ENCODE results near the gene AKAP13. TPM values are rescaled to one million over a fixed set of nuclear protein-coding genes. Genes with fewer than 3 reads are reported as not detected.

AKAP13 gene
- polyA plus RNA-seq, 4 donors: 39.4 to 71.6 (median 58.5) TPM

GRCh38 chr15:85770096-85771041 lies 390.0 kb downstream of the AKAP13 start:
- DNase-seq (no peak), FAIRE-seq (no peak)
- H3K27ac ChIP-seq (ENCODE audit: low read depth in 1 of 3, low read length in 2 of 3): no peak overlapping the region
- H3K27me3 ChIP-seq (ENCODE audit: control insufficient read depth in 3 of 3, insufficient read depth in 3 of 3, low read length in 3 of 3): no peaks in the 10 kb centered on the region
- peaks cover 0 to 8% of the 10 kb centered on the region in 2 donors for H3K9me3 ChIP-seq (ENCODE audit: control insufficient read depth in 2 of 2, insufficient read depth in 1 of 2, low read depth in 1 of 2, low read length in 1 of 2)
- 91 to 92% (median 92%) methylated on average over 21 of the region's 21 CpGs for WGBS, 3 donors
- peaks cover 0 to 3% (median 0%) of the 10 kb centered on the region in 3 donors for H3K4me1 ChIP-seq (ENCODE audit: control insufficient read depth in 3 of 3, insufficient read depth in 2 of 3, low read depth in 1 of 3, low read length in 2 of 3)
- H3K36me3 ChIP-seq (ENCODE audit: control insufficient read depth in 3 of 3, insufficient read depth in 2 of 3, low read depth in 1 of 3, low read length in 3 of 3): peaks cover 0 to 22% (median 0%) of the 10 kb centered on the region in 3 donors
- no peak overlapping the region for H3K4me3 ChIP-seq (ENCODE audit: low read depth in 1 of 3, low read length in 3 of 3)

DNA sequence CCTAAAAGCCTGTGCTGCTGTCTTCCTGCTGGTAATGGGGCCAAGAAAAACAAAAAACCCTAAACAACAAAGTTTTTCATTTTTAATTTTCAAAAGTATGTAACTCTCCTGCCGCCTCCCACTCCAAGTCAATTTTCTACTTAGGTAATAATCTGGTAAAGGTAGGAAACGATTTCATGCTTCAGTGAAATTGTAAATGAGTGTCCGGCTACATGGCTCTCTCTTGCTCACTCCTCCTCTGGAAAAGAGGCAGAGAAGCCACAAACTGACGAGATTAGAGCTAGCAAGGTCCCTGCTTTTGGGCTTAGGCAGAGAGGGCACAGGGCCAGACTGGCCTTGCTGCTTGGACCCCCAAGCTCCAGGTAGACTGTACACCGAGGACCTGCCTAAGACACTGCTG lies 390.9 kb downstream of the AKAP13 start:
- DNase-seq (no peak), FAIRE-seq (no peak)
- peaks cover 0 to 3% (median 0%) of the 10 kb centered on the region in 3 donors for H3K4me1 ChIP-seq (ENCODE audit: control insufficient read depth in 3 of 3, insufficient read depth in 2 of 3, low read depth in 1 of 3, low read length in 2 of 3)
- H3K4me3 ChIP-seq (ENCODE audit: low read depth in 1 of 3, low read length in 3 of 3): no peak overlapping the region
- H3K27ac ChIP-seq (ENCODE audit: low read depth in 1 of 3, low read length in 2 of 3): peak overlapping the region in 1 of 3 donors; percentile 41
- H3K36me3 ChIP-seq (ENCODE audit: control insufficient read depth in 3 of 3, insufficient read depth in 2 of 3, low read depth in 1 of 3, low read length in 3 of 3): peaks cover 0 to 22% (median 0%) of the 10 kb centered on the region in 3 donors
- 78 to 88% (median 79%) methylated on average over 5 of the region's 5 CpGs for WGBS, 3 donors
- peaks cover 0 to 8% of the 10 kb centered on the region in 2 donors for H3K9me3 ChIP-seq (ENCODE audit: control insufficient read depth in 2 of 2, insufficient read depth in 1 of 2, low read depth in 1 of 2, low read length in 1 of 2)
- H3K27me3 ChIP-seq (ENCODE audit: control insufficient read depth in 3 of 3, insufficient read depth in 3 of 3, low read length in 3 of 3): no peaks in the 10 kb centered on the region

- Histone ChIP-seq H3K4me3 (ENCODE audit: low read depth in 1 of 3, low read length in 3 of 3) (no peak overlapping the region), H3K27ac (ENCODE audit: low read depth in 1 of 3, low read length in 2 of 3) (peak overlapping the region in 1 of 3 donors; percentile 63), H3K9me3 (ENCODE audit: control insufficient read depth in 2 of 2, insufficient read depth in 1 of 2, low read depth in 1 of 2, low read length in 1 of 2) (peaks cover 0 to 8% of the 10 kb centered on the region in 2 donors), H3K4me1 (ENCODE audit: control insufficient read depth in 3 of 3, insufficient read depth in 2 of 3, low read depth in 1 of 3, low read length in 2 of 3) (peaks cover 0 to 3% (median 0%) of the 10 kb centered on the region in 3 donors), H3K27me3 (ENCODE audit: control insufficient read depth in 3 of 3, insufficient read depth in 3 of 3, low read length in 3 of 3) (no peaks in the 10 kb centered on the region), H3K36me3 (ENCODE audit: control insufficient read depth in 3 of 3, insufficient read depth in 2 of 3, low read depth in 1 of 3, low read length in 3 of 3) (peaks cover 0 to 22% (median 0%) of the 10 kb centered on the region in 3 donors)
- DNase-seq (no peak), FAIRE-seq (no peak)
- WGBS, 3 donors: 63 to 74% (median 69%) methylated on average over 13 of the region's 13 CpGs
These were observed 391.5 kb downstream of the AKAP13 start for GRCh38 chr15:85771781-85772445.

GRCh38 chr15:85772668-85773067 lies 392.3 kb downstream of the AKAP13 start:
- DNase-seq (peak in 1 of 2 donors; percentile 72), FAIRE-seq (no peak)
- WGBS, 3 donors: 21 to 62% (median 52%) methylated on average over 8 to 9 of the region's 9 CpGs
- Histone ChIP-seq H3K4me3 (ENCODE audit: low read depth in 1 of 3, low read length in 3 of 3) (no peak overlapping the region), H3K4me1 (ENCODE audit: control insufficient read depth in 3 of 3, insufficient read depth in 2 of 3, low read depth in 1 of 3, low read length in 2 of 3) (peaks cover 0 to 3% (median 0%) of the 10 kb centered on the region in 3 donors), H3K9me3 (ENCODE audit: control insufficient read depth in 2 of 2, insufficient read depth in 1 of 2, low read depth in 1 of 2, low read length in 1 of 2) (peaks cover 0 to 8% of the 10 kb centered on the region in 2 donors), H3K36me3 (ENCODE audit: control insufficient read depth in 3 of 3, insufficient read depth in 2 of 3, low read depth in 1 of 3, low read length in 3 of 3) (peaks cover 0 to 27% (median 0%) of the 10 kb centered on the region in 3 donors), H3K27me3 (ENCODE audit: control insufficient read depth in 3 of 3, insufficient read depth in 3 of 3, low read length in 3 of 3) (no peaks in the 10 kb centered on the region), H3K27ac (ENCODE audit: low read depth in 1 of 3, low read length in 2 of 3) (peak overlapping the region in 1 of 3 donors; percentile 63)

DNA sequence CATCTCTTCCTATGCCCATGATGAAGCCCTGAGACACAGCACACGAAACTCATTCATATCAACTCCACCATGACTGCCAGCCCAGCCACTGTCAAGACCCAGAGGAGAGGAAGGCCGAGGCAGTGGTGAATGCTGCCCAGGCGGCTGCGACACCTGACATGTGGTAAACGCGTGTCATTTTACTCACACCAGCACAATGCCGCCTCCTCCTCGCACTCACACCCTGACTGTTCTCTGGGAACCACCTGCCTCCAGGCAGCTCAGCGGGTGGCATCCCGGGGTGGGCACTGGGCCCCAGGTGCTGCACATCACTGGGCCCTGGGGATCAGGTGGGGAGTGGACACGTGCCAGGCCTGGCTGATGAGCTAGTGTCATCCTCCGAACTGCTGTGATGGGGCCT lies 392.8 kb downstream of the AKAP13 start:
- Histone ChIP-seq H3K36me3 (ENCODE audit: control insufficient read depth in 3 of 3, insufficient read depth in 2 of 3, low read depth in 1 of 3, low read length in 3 of 3) (peaks cover 0 to 21% (median 0%) of the 10 kb centered on the region in 3 donors), H3K27me3 (ENCODE audit: control insufficient read depth in 3 of 3, insufficient read depth in 3 of 3, low read length in 3 of 3) (no peaks in the 10 kb centered on the region), H3K27ac (ENCODE audit: low read depth in 1 of 3, low read length in 2 of 3) (no peak overlapping the region), H3K9me3 (ENCODE audit: control insufficient read depth in 2 of 2, insufficient read depth in 1 of 2, low read depth in 1 of 2, low read length in 1 of 2) (peaks cover 0 to 8% of the 10 kb centered on the region in 2 donors), H3K4me3 (ENCODE audit: low read depth in 1 of 3, low read length in 3 of 3) (no peak overlapping the region), H3K4me1 (ENCODE audit: control insufficient read depth in 3 of 3, insufficient read depth in 2 of 3, low read depth in 1 of 3, low read length in 2 of 3) (peaks cover 0 to 3% (median 0%) of the 10 kb centered on the region in 3 donors)
- WGBS, 3 donors: 87 to 95% (median 91%) methylated on average over 12 of the region's 12 CpGs
- no peak for DNase-seq
- FAIRE-seq: no peak

- FAIRE-seq (no peak), DNase-seq (no peak)
- H3K9me3 ChIP-seq (ENCODE audit: control insufficient read depth in 2 of 2, insufficient read depth in 1 of 2, low read depth in 1 of 2, low read length in 1 of 2): peaks cover 0 to 6% of the 10 kb centered on the region in 2 donors
- 92 to 95% (median 93%) methylated on average over 10 of the region's 10 CpGs for WGBS, 3 donors
- peaks cover 0 to 3% (median 0%) of the 10 kb centered on the region in 3 donors for H3K4me1 ChIP-seq (ENCODE audit: control insufficient read depth in 3 of 3, insufficient read depth in 2 of 3, low read depth in 1 of 3, low read length in 2 of 3)
- H3K27me3 ChIP-seq (ENCODE audit: control insufficient read depth in 3 of 3, insufficient read depth in 3 of 3, low read length in 3 of 3): no peaks in the 10 kb centered on the region
- no peak overlapping the region for H3K4me3 ChIP-seq (ENCODE audit: low read depth in 1 of 3, low read length in 3 of 3)
- H3K27ac ChIP-seq (ENCODE audit: low read depth in 1 of 3, low read length in 2 of 3): no peak overlapping the region
- H3K36me3 ChIP-seq (ENCODE audit: control insufficient read depth in 3 of 3, insufficient read depth in 2 of 3, low read depth in 1 of 3, low read length in 3 of 3): peaks cover 0 to 14% (median 0%) of the 10 kb centered on the region in 3 donors
These were observed 393.6 kb downstream of the AKAP13 start for GRCh38 chr15:85773970-85774369.

GRCh38 chr15:85777250-85778106 lies 397.1 kb downstream of the AKAP13 start:
- 88 to 93% (median 93%) methylated on average over 18 of the region's 18 CpGs for WGBS, 3 donors

More at GRCh38 chr15:85777250-85778106, 397.1 kb downstream of the AKAP13 start:
- Histone ChIP-seq H3K27ac (ENCODE audit: low read depth in 1 of 3, low read length in 2 of 3) (no peak overlapping the region), H3K9me3 (ENCODE audit: control insufficient read depth in 2 of 2, insufficient read depth in 1 of 2, low read depth in 1 of 2, low read length in 1 of 2) (no peaks in the 10 kb centered on the region), H3K36me3 (ENCODE audit: control insufficient read depth in 3 of 3, insufficient read depth in 2 of 3, low read depth in 1 of 3, low read length in 3 of 3) (peaks cover 0 to 9% (median 0%) of the 10 kb centered on the region in 3 donors), H3K27me3 (ENCODE audit: control insufficient read depth in 3 of 3, insufficient read depth in 3 of 3, low read length in 3 of 3) (no peaks in the 10 kb centered on the region), H3K4me3 (ENCODE audit: low read depth in 1 of 3, low read length in 3 of 3) (no peak overlapping the region), H3K4me1 (ENCODE audit: control insufficient read depth in 3 of 3, insufficient read depth in 2 of 3, low read depth in 1 of 3, low read length in 2 of 3) (no peaks in the 10 kb centered on the region)
- no peak for FAIRE-seq
- no peak for DNase-seq
